Omental fat pad (tissue), 4 donors: ENCODE results near the gene APBB2. TPM values are rescaled to one million over a fixed set of nuclear protein-coding genes. Genes with fewer than 3 reads are reported as not detected.

Source experiments
- ATAC-seq: fragments of 150-250 bp; one replicate; pipeline ENCODE4 v1.9.1; 2016; ENCODE audit warnings: mild to moderate bottlenecking, moderate library complexity; ENCODE audit not compliant: low FRiP score
- DNase-seq: peaks from one replicate; pipeline ENCODE4 v3.0.0-alpha.2; 2019; ENCODE audit warnings: low spot score
- total RNA-seq, 4 donors: library from RNA; depleted of rRNA; stranded (reverse); fragments of >200 nt; gene quantifications; one replicate each; pipeline ENCODE4 v1.1.0, GENCODE V29; 2016
- TF ChIP-seq, protein P1 (sequence below), 3 donors: fragments of 450-650 bp; IDR thresholded peaks; one replicate each; pipeline ENCODE4 v1.5.1; 2016 to 2017; ENCODE audit warnings: antibody characterized with exemption in 3 of 3, mild to moderate bottlenecking in 3 of 3, moderate library complexity in 2 of 3

APBB2 gene
- total RNA-seq, 4 donors from 2014 or later = 76.6 to 138 (median 113) TPM

DNA sequence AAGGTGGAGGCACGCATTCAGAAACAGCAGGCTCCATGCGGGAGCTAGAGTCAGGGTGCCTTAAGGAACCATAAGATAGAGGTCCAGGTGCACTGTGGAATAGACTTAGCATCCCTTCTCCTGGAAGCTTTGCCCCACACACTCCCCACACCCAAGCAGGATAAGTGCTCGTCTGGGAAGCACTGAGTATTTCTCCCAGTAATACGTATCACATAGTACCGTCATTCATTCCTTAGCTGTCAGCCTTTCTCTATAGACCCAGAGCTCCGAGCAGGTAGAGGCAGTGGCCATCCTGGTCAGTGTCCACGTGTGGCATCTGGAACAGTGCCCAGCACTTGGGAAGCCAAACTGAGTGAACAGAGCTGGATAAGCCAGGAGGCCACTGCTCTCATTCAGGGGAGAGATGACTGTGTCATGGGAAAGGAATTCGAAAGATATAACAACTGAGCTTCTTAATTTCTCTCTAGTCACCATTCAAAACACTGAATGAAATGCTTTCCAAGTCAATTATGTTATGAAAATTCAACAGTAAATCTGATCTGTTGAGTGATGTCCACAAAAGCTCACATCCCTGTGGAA is 9.9 kb downstream of the APBB2 start:
- ATAC-seq = peak; percentile 57
- TF ChIP-seq, protein P1, sequence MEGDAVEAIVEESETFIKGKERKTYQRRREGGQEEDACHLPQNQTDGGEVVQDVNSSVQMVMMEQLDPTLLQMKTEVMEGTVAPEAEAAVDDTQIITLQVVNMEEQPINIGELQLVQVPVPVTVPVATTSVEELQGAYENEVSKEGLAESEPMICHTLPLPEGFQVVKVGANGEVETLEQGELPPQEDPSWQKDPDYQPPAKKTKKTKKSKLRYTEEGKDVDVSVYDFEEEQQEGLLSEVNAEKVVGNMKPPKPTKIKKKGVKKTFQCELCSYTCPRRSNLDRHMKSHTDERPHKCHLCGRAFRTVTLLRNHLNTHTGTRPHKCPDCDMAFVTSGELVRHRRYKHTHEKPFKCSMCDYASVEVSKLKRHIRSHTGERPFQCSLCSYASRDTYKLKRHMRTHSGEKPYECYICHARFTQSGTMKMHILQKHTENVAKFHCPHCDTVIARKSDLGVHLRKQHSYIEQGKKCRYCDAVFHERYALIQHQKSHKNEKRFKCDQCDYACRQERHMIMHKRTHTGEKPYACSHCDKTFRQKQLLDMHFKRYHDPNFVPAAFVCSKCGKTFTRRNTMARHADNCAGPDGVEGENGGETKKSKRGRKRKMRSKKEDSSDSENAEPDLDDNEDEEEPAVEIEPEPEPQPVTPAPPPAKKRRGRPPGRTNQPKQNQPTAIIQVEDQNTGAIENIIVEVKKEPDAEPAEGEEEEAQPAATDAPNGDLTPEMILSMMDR (IDR thresholded peaks at IDR 0.05) = no peak
- peak; percentile 40 for DNase-seq

GRCh38 chr4:41203841-41204240 is 10.5 kb downstream of the APBB2 start:
- TF ChIP-seq, protein P1 (IDR thresholded peaks at IDR 0.05) = no peak
- DNase-seq = no peak
- ATAC-seq = no peak

GRCh38 chr4:41202820-41203568 is 11.3 kb downstream of the APBB2 start:
- ATAC-seq (no peak), DNase-seq (no peak)
- TF ChIP-seq, protein P1 (IDR thresholded peaks at IDR 0.05) = no peak

GRCh38 chr4:41202356-41202755 is 12.0 kb downstream of the APBB2 start:
- TF ChIP-seq, protein P1 (IDR thresholded peaks at IDR 0.05) = no peak
- DNase-seq (no peak), ATAC-seq (no peak)

DNA sequence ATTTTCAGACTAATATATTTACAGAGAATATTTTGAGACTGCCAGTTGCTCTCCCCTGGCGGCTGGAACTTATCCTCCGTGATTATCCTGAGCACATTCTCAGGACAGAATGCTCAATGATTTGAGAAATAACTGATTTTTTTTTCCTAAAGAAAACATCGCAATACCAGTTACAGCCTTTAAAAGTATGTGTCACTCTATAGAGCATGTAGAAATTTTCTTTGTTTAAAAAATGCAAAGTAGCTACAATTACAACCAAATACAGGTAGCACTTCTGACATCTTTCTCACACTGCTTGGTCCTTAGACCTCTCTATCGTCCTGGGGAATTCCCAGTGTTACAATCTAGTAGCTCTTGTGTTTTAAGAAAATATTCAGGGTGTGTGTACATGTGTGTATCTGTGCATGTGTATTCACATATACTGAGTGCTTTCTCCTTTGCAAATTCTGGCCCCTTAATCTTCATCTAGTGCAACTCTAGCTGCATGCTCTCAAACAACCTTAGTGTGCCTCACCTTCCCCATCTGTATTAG is 13.8 kb downstream of the APBB2 start:
- ATAC-seq (no peak), DNase-seq (no peak)
- TF ChIP-seq, protein P1 (IDR thresholded peaks at IDR 0.05) = no peak

DNA sequence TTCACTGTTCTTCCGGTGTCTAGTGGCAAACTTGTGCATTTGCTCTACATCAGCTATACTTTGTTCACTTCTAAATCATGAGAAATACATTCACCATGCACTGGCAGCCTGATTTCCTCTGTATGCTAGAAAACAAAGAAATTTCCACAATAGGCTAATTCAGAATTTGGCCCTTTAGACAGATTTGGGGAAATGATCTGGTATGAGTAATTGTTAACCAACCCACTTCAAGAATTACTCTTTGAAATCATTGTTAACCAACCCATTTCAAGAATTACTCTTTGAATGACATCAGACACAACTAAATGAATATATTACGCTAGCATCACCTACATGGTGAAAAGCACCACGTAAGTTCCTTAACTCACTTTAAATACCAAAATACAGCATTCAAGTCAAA is 14.6 kb downstream of the APBB2 start:
- TF ChIP-seq, protein P1 (IDR thresholded peaks at IDR 0.05) = no peak
- ATAC-seq (no peak), DNase-seq (no peak)

DNA sequence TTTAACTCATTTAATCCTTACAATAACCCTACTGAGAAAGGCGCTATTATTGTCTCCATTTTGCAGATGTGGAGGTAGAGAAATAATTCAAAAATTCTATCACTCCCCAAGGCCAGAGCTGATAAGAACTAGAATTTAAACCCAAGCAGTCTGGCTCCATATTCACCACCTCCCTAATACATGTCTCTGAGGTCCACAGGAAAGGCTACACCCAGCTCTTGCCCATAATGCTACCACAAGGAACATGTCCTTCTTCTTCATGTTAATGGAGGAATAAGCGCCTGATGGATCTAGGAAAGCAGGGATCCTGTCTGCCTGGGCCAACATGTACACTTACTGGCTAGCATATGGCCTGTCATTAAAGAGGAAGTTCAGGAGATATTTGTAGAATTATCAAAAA is 16.3 kb downstream of the APBB2 start:
- ATAC-seq (no peak), DNase-seq (no peak)
- TF ChIP-seq, protein P1 (IDR thresholded peaks at IDR 0.05) = no peak
